Neural cell (in vitro differentiated cells): ENCODE results near the gene HYOU1. TPM values are rescaled to one million over a fixed set of nuclear protein-coding genes. Genes with fewer than 3 reads are reported as not detected.

Experiments
- H2AFZ ChIP-seq: fragments of 200-600, 300-800 bp; sonication (generic), shearing (Covaris generic); 2 replicates; pipeline ENCODE4 v1.6.0; 2014; ENCODE audit warnings: low read depth, mild to moderate bottlenecking, antibody characterized with exemption, low read length, moderate library complexity
- H3F3A ChIP-seq: fragments of 200-600 bp; shearing (Covaris generic); 2 replicates; pipeline ENCODE4 v1.6.1; 2016; ENCODE audit warnings: mild to moderate bottlenecking, moderate library complexity, mixed read lengths, antibody characterized with exemption, low read length; ENCODE audit not compliant: insufficient read depth, poor library complexity, severe bottlenecking
- H3K27ac ChIP-seq: fragments of 200-600, 300-800 bp; sonication (generic), shearing (Covaris generic); 2 replicates; pipeline ENCODE4 v1.5.1; 2014; ENCODE audit warnings: mild to moderate bottlenecking, low read length, moderate library complexity
- H3K27me3 ChIP-seq: fragments of 300-800, 200-600 bp; sonication (generic), shearing (Covaris generic); 2 replicates; pipeline ENCODE4 v1.6.0; 2014; ENCODE audit warnings: mild to moderate bottlenecking, low read depth, low read length, moderate library complexity; ENCODE audit not compliant: insufficient read depth
- H3K36me3 ChIP-seq: fragments of 300-800, 200-600 bp; sonication (generic), shearing (Covaris generic); 2 replicates; pipeline ENCODE4 v1.5.1; 2014; ENCODE audit warnings: mild to moderate bottlenecking, antibody characterized with exemption, low read length, moderate library complexity; ENCODE audit not compliant: insufficient read depth
- H3K4me2 ChIP-seq: fragments of 300-800, 200-600 bp; sonication (generic), shearing (Covaris generic); 2 replicates; pipeline ENCODE4 v1.6.0; 2014; ENCODE audit warnings: mild to moderate bottlenecking, low read length
- H3K4me3 ChIP-seq: fragments of 300-800, 200-600 bp; sonication (generic), shearing (Covaris generic); 2 replicates; pipeline ENCODE4 v1.5.1; 2014; ENCODE audit warnings: mild to moderate bottlenecking, low read length, moderate library complexity
- H3K79me2 ChIP-seq: fragments of 200-600 bp; shearing (Covaris generic); replicated peaks from 2 replicates; pipeline ENCODE4 v1.6.0; 2014; ENCODE audit warnings: mild to moderate bottlenecking, low read length, moderate library complexity; ENCODE audit not compliant: insufficient read depth
- H3K9ac ChIP-seq: fragments of 300-800, 200-600 bp; sonication (generic), shearing (Covaris generic); 2 replicates; pipeline ENCODE4 v1.6.1; 2016; ENCODE audit warnings: mild to moderate bottlenecking, low read length, mixed read lengths
- H3K9me2 ChIP-seq: fragments of 200-600 bp; shearing (Covaris generic); 2 replicates; pipeline ENCODE4 v1.6.1; 2016; ENCODE audit warnings: mild to moderate bottlenecking, low read length, mixed read lengths; ENCODE audit not compliant: insufficient read depth
- H3K9me3 ChIP-seq: fragments of 200-600, 300-800 bp; sonication (generic), shearing (Covaris generic); 2 replicates; pipeline ENCODE4 v1.6.1; 2016; ENCODE audit warnings: mild to moderate bottlenecking, mixed run types, low read length, moderate library complexity, mixed read lengths
- H4K20me1 ChIP-seq: fragments of 200-600 bp; shearing (Covaris generic); 2 replicates; pipeline ENCODE4 v1.6.1; 2016; ENCODE audit warnings: mild to moderate bottlenecking, mixed run types; ENCODE audit not compliant: insufficient read depth
- CTCF ChIP-seq: fragments of 450-650 bp; IDR thresholded peaks from 2 replicates; pipeline ENCODE4 v1.5.1; 2014; ENCODE audit warnings: antibody characterized with exemption, mild to moderate bottlenecking, moderate library complexity; ENCODE audit not compliant: poor library complexity, severe bottlenecking
- EP300 ChIP-seq: fragments of 450-650 bp; conservative IDR thresholded peaks from 2 replicates; pipeline ENCODE4 v1.6.1; 2014; ENCODE audit warnings: antibody characterized with exemption, mild to moderate bottlenecking, moderate library complexity; ENCODE audit not compliant: poor library complexity, severe bottlenecking
- EZH2 ChIP-seq: fragments of 200-600, 300-800 bp; shearing (Covaris generic), sonication (generic); IDR thresholded peaks from 2 replicates; pipeline ENCODE4 v1.6.1; 2014; ENCODE audit warnings: antibody characterized with exemption, low read length, borderline replicate concordance, mild to moderate bottlenecking; ENCODE audit not compliant: insufficient read depth, poor library complexity, severe bottlenecking
- MXI1 ChIP-seq: fragments of 450-650 bp; conservative IDR thresholded peaks from 2 replicates; pipeline ENCODE4 v1.6.1; 2014; ENCODE audit warnings: antibody characterized with exemption, mild to moderate bottlenecking; ENCODE audit not compliant: poor library complexity, severe bottlenecking
- POLR2AphosphoS5 ChIP-seq: IDR thresholded peaks from 2 replicates; pipeline ENCODE4 v1.6.1; 2012
- RAD21 ChIP-seq: fragments of 450-650 bp; conservative IDR thresholded peaks from 2 replicates; pipeline ENCODE4 v1.6.1; 2014; ENCODE audit warnings: antibody characterized with exemption, mild to moderate bottlenecking, moderate library complexity
- REST ChIP-seq: IDR thresholded peaks from 2 replicates; pipeline ENCODE4 v1.6.1; 2012; ENCODE audit warnings: borderline replicate concordance
- SMC3 ChIP-seq: fragments of 450-650 bp; conservative IDR thresholded peaks from 2 replicates; pipeline ENCODE4 v1.6.1; 2014; ENCODE audit warnings: antibody characterized with exemption, mild to moderate bottlenecking, moderate library complexity; ENCODE audit not compliant: poor library complexity
- TAF1 ChIP-seq: IDR thresholded peaks from 2 replicates; pipeline ENCODE4 v1.6.1; 2012; ENCODE audit warnings: low read depth
- polyA plus RNA-seq: library from polyadenylated mRNA; depleted of rRNA; stranded (reverse); fragments of >200 nt; gene quantifications from 2 replicates; pipeline ENCODE4 v1.2.3, GENCODE V29; 2014

Gene HYOU1
- polyA plus RNA-seq, 1 donor from 2014 or later: 68.4 TPM

GRCh38 chr11:119091178-119091577 is 34.2 kb upstream of the HYOU1 start:
- no peak overlapping the region for H3K9ac ChIP-seq
- H3K27ac ChIP-seq: no peak overlapping the region
- no peaks in the 10 kb centered on the region for H3K36me3 ChIP-seq
- H4K20me1 ChIP-seq: no peaks in the 10 kb centered on the region
- no peaks in the 10 kb centered on the region for H3K27me3 ChIP-seq
- no peaks in the 10 kb centered on the region for H3K9me3 ChIP-seq
- H3K9me2 ChIP-seq: no peaks in the 10 kb centered on the region
- H2AFZ ChIP-seq: no peak overlapping the region
- H3K4me3 ChIP-seq: no peak overlapping the region
- no peak for TF ChIP-seq POLR2AphosphoS5
- TF ChIP-seq CTCF: no peak
- TF ChIP-seq RAD21: no peak
- TF ChIP-seq EZH2: no peak
- no peak for TF ChIP-seq MXI1
- no peak for TF ChIP-seq SMC3
- TF ChIP-seq EP300: no peak
- TF ChIP-seq TAF1: no peak
- no peak for TF ChIP-seq REST
- no peaks in the 10 kb centered on the region for H3F3A ChIP-seq
- H3K4me2 ChIP-seq: no peak overlapping the region
- peaks cover 23% of the 10 kb centered on the region for H3K79me2 ChIP-seq

- peaks cover 26% of the 10 kb centered on the region for H3K79me2 ChIP-seq
- no peaks in the 10 kb centered on the region for H3K9me3 ChIP-seq
- no peak overlapping the region for H3K9ac ChIP-seq
- H3K27ac ChIP-seq: no peak overlapping the region
- no peak for TF ChIP-seq RAD21
- no peak for TF ChIP-seq EZH2
- no peak for TF ChIP-seq EP300
- no peak for TF ChIP-seq REST
- TF ChIP-seq POLR2AphosphoS5: no peak
- H3K4me3 ChIP-seq: no peak overlapping the region
- H3K9me2 ChIP-seq: no peaks in the 10 kb centered on the region
- no peaks in the 10 kb centered on the region for H3K27me3 ChIP-seq
- H3F3A ChIP-seq: peaks cover 4% of the 10 kb centered on the region
- no peaks in the 10 kb centered on the region for H4K20me1 ChIP-seq
- H3K36me3 ChIP-seq: no peaks in the 10 kb centered on the region
- no peak overlapping the region for H3K4me2 ChIP-seq
- no peak overlapping the region for H2AFZ ChIP-seq
Measured at GRCh38 chr11:119089319-119089718, 32.3 kb upstream of the HYOU1 start.
